Measurements from ENCODE around the gene CCSER1.
"Not testable (repeated sequence)": the region's sequence is repeated elsewhere in the genome, so short reads cannot be mapped to it uniquely, and the experiment has no call there.

Gene CCSER1

GRCh38 chr4:90648791-90649190, 521.6 kb downstream of the CCSER1 start:
- no peak for DNase-seq

GRCh38 chr4:90660672-90661071, 533.5 kb downstream of the CCSER1 start:
- DNase-seq: no peak

GRCh38 chr4:90670183-90670582, 543.0 kb downstream of the CCSER1 start:
- no peak for DNase-seq

- DNase-seq: no peak
Observed at GRCh38 chr4:90689739-90690138, 562.5 kb downstream of the CCSER1 start.

GRCh38 chr4:90695411-90695810, 568.2 kb downstream of the CCSER1 start:
- no peak for DNase-seq

- DNase-seq: not testable (repeated sequence)
Observed at GRCh38 chr4:90705501-90705900, 578.3 kb downstream of the CCSER1 start.

- no peak for DNase-seq
Observed at GRCh38 chr4:90715242-90715641, 588.0 kb downstream of the CCSER1 start.

- no peak for DNase-seq
Observed at GRCh38 chr4:90718931-90719330, 591.7 kb downstream of the CCSER1 start.

GRCh38 chr4:90727938-90728337, 600.7 kb downstream of the CCSER1 start:
- DNase-seq: no peak

GRCh38 chr4:90730752-90731151, 603.6 kb downstream of the CCSER1 start:
- DNase-seq: no peak

- no peak for DNase-seq
Observed at GRCh38 chr4:90733211-90733610, 606.0 kb downstream of the CCSER1 start.

- no peak for DNase-seq
Observed at GRCh38 chr4:90745176-90745575, 618.0 kb downstream of the CCSER1 start.

GRCh38 chr4:90753068-90753467, 625.9 kb downstream of the CCSER1 start:
- DNase-seq: no peak

GRCh38 chr4:90757534-90758060, 630.4 kb downstream of the CCSER1 start:
- DNase-seq: no peak

- DNase-seq: no peak
Observed at GRCh38 chr4:90760059-90760458, 632.9 kb downstream of the CCSER1 start.

GRCh38 chr4:90766837-90767236, 639.6 kb downstream of the CCSER1 start:
- no peak for DNase-seq

- DNase-seq: no peak
Observed at GRCh38 chr4:90769251-90769650, 642.1 kb downstream of the CCSER1 start.

GRCh38 chr4:90780193-90780592, 653.0 kb downstream of the CCSER1 start:
- DNase-seq: no peak

GRCh38 chr4:90786602-90787001, 659.4 kb downstream of the CCSER1 start:
- DNase-seq: no peak

GRCh38 chr4:90792696-90793095, 665.5 kb downstream of the CCSER1 start:
- DNase-seq: no peak

GRCh38 chr4:90798948-90799347, 671.8 kb downstream of the CCSER1 start:
- DNase-seq: no peak

- DNase-seq: no peak
Observed at GRCh38 chr4:90799895-90800294, 672.7 kb downstream of the CCSER1 start.

- no peak for DNase-seq
Observed at GRCh38 chr4:90815569-90815968, 688.4 kb downstream of the CCSER1 start.

- no peak for DNase-seq
Observed at GRCh38 chr4:90816754-90817153, 689.6 kb downstream of the CCSER1 start.

Data from hypothalamus (tissue), 51 donors.